Astrocyte (in vitro differentiated cells and primary cell): ENCODE measurements around the gene PICALM.

Source experiments
- EZH2 ChIP-seq: IDR thresholded peaks from 2 replicates; pipeline ENCODE4 v1.6.1; 2012; ENCODE audit warnings: mild to moderate bottlenecking, low read length, inconsistent platforms; ENCODE audit not compliant: insufficient read depth
- TF ChIP-seq, protein P1 (sequence below): IDR thresholded peaks from 2 replicates; pipeline ENCODE4 v1.5.1; 2011; ENCODE audit warnings: low read depth, mild to moderate bottlenecking, inconsistent platforms, low read length, moderate library complexity; ENCODE audit not compliant: insufficient read depth

- TF ChIP-seq, protein P1, sequence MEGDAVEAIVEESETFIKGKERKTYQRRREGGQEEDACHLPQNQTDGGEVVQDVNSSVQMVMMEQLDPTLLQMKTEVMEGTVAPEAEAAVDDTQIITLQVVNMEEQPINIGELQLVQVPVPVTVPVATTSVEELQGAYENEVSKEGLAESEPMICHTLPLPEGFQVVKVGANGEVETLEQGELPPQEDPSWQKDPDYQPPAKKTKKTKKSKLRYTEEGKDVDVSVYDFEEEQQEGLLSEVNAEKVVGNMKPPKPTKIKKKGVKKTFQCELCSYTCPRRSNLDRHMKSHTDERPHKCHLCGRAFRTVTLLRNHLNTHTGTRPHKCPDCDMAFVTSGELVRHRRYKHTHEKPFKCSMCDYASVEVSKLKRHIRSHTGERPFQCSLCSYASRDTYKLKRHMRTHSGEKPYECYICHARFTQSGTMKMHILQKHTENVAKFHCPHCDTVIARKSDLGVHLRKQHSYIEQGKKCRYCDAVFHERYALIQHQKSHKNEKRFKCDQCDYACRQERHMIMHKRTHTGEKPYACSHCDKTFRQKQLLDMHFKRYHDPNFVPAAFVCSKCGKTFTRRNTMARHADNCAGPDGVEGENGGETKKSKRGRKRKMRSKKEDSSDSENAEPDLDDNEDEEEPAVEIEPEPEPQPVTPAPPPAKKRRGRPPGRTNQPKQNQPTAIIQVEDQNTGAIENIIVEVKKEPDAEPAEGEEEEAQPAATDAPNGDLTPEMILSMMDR = no peak
- no peak for TF ChIP-seq EZH2
These were observed 122.7 kb downstream of the PICALM start for GRCh38 chr11:85946221-85946620.
